GM23338 (cell line): ENCODE measurements around the gene SLCO4A1.

ENCODE experiments used
- EZH2phosphoT487 ChIP-seq: fragments of 200-600 bp; sonication (generic); IDR thresholded peaks from one replicate; pipeline ENCODE4 v1.8.1; 2018; ENCODE audit warnings: antibody characterized with exemption; ENCODE audit not compliant: unreplicated experiment
- POLR2AphosphoS5 ChIP-seq: IDR thresholded peaks from 2 replicates; pipeline ENCODE4 v1.6.1; 2016; ENCODE audit warnings: antibody characterized with exemption, low read depth
- TF ChIP-seq, protein P1 (sequence below), 2 experiments: fragments of 200-600 bp in 1 of 2; sonication (generic) in 1 of 2; conservative IDR thresholded peaks; 2 replicates each; pipeline versions ENCODE4 v1.5.1 to v1.6.1; 2016 to 2017; ENCODE audit warnings: antibody characterized with exemption in 2 of 2, low read depth in 2 of 2, mild to moderate bottlenecking in 2 of 2, moderate library complexity in 1 of 2
- TF ChIP-seq, protein P2 (sequence below): IDR thresholded peaks from one replicate; pipeline ENCODE4 v1.6.1; 2018; ENCODE audit warnings: antibody characterized with exemption; ENCODE audit not compliant: unreplicated experiment

DNA sequence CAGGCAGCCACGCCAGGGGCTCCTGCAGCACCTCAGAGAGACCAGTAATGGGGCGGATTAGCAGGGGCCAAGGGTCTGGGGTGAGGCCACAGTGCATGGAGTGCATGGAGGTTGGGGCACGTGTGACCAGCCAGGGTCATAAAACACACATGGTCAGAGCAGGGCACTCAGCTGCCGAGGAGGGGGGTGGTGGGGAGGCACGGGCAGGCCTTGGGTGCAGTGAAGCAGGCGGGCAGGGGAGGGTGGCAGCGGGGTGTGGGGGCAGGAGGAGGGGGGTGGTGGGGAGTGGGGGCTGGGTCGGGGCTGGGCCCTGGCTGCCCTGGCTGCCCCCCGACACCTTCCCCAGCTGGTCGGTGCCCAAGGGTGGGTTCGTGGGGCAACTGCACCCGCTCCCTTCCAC, 42.7 kb downstream of the SLCO4A1 start:
- TF ChIP-seq, protein P1, sequence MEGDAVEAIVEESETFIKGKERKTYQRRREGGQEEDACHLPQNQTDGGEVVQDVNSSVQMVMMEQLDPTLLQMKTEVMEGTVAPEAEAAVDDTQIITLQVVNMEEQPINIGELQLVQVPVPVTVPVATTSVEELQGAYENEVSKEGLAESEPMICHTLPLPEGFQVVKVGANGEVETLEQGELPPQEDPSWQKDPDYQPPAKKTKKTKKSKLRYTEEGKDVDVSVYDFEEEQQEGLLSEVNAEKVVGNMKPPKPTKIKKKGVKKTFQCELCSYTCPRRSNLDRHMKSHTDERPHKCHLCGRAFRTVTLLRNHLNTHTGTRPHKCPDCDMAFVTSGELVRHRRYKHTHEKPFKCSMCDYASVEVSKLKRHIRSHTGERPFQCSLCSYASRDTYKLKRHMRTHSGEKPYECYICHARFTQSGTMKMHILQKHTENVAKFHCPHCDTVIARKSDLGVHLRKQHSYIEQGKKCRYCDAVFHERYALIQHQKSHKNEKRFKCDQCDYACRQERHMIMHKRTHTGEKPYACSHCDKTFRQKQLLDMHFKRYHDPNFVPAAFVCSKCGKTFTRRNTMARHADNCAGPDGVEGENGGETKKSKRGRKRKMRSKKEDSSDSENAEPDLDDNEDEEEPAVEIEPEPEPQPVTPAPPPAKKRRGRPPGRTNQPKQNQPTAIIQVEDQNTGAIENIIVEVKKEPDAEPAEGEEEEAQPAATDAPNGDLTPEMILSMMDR (conservative IDR thresholded peaks at IDR 0.05; ENCODE audit: low read depth in 2 of 2) = no peak
- TF ChIP-seq POLR2AphosphoS5 (no peak), EZH2phosphoT487 (no peak)
- TF ChIP-seq, protein P2, sequence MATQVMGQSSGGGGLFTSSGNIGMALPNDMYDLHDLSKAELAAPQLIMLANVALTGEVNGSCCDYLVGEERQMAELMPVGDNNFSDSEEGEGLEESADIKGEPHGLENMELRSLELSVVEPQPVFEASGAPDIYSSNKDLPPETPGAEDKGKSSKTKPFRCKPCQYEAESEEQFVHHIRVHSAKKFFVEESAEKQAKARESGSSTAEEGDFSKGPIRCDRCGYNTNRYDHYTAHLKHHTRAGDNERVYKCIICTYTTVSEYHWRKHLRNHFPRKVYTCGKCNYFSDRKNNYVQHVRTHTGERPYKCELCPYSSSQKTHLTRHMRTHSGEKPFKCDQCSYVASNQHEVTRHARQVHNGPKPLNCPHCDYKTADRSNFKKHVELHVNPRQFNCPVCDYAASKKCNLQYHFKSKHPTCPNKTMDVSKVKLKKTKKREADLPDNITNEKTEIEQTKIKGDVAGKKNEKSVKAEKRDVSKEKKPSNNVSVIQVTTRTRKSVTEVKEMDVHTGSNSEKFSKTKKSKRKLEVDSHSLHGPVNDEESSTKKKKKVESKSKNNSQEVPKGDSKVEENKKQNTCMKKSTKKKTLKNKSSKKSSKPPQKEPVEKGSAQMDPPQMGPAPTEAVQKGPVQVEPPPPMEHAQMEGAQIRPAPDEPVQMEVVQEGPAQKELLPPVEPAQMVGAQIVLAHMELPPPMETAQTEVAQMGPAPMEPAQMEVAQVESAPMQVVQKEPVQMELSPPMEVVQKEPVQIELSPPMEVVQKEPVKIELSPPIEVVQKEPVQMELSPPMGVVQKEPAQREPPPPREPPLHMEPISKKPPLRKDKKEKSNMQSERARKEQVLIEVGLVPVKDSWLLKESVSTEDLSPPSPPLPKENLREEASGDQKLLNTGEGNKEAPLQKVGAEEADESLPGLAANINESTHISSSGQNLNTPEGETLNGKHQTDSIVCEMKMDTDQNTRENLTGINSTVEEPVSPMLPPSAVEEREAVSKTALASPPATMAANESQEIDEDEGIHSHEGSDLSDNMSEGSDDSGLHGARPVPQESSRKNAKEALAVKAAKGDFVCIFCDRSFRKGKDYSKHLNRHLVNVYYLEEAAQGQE = no peak
